Hair follicular keratinocyte (primary cell): ENCODE measurements around the gene ANKEF1. TPM values are rescaled to one million over a fixed set of nuclear protein-coding genes. Genes with fewer than 3 reads are reported as not detected.

Experiments
- total RNA-seq: library from RNA; depleted of rRNA; stranded (reverse); fragments of >200 nt; gene quantifications from 2 replicates; pipeline ENCODE4 v1.2.3, GENCODE V29; 2015

The ANKEF1 gene
- total RNA-seq: 8.6 and 10.4 TPM in 2 replicates

GRCh38 chr20:10034717-10035571 is at the start of gene ANKEF1:
ANKEF1 (plus strand) TSS chr20:10034987; CDS start chr20:10038302, 3,315 bp downstream.

Other genes with a start within 250 kb of the ANKEF1 start
- not detected in 2 replicates for gene PAK5, start 195.9 kb upstream of the ANKEF1 start, total RNA-seq
- gene SNAP25, start 183.8 kb downstream of the ANKEF1 start, total RNA-seq: not detected in 2 replicates